HG03095 (cell line): Measurements from ENCODE around the gene KCNK16.

Experiments used
- ATAC-seq: cut with Tn5 transposase; IDR thresholded peaks from one replicate; pipeline ENCODE4 v1.9.1; 2021; ENCODE audit warnings: moderate library complexity; ENCODE audit not compliant: unreplicated experiment

KCNK16 gene

GRCh38 chr6:39322306-39322850 is at the start of gene KCNK16:
Gene KCNK16 (minus strand): TSS chr6:39322702. CDS start chr6:39322540, 162 bp downstream.
- no peak for ATAC-seq

- no peak for ATAC-seq
Measured at GRCh38 chr6:39370390-39370789, 47.9 kb upstream of the KCNK16 start.

- no peak for ATAC-seq
Measured at GRCh38 chr6:39369987-39370386, 47.5 kb upstream of the KCNK16 start.

DNA sequence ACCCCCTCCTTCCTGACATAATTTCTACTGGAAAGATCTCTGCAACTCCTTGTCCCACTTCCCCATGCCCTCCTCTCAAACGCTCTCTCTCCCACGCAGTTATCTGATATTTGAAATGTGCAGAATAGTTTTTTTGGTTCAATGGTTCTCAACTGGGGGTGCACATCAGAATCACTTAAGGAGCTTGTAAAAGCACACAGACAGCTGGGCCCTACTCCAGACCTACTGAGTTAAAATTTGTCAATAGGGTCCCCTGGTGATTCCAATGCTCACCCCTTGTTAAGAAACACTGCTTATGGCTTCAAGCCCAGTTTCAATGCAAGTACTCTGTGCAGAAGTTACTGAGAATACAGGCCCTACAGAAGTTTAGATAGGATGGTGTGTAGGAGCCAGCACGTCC is 45.2 kb upstream of the KCNK16 start:
- no peak for ATAC-seq

- no peak for ATAC-seq
Measured at GRCh38 chr6:39366931-39367618, 44.6 kb upstream of the KCNK16 start.

DNA sequence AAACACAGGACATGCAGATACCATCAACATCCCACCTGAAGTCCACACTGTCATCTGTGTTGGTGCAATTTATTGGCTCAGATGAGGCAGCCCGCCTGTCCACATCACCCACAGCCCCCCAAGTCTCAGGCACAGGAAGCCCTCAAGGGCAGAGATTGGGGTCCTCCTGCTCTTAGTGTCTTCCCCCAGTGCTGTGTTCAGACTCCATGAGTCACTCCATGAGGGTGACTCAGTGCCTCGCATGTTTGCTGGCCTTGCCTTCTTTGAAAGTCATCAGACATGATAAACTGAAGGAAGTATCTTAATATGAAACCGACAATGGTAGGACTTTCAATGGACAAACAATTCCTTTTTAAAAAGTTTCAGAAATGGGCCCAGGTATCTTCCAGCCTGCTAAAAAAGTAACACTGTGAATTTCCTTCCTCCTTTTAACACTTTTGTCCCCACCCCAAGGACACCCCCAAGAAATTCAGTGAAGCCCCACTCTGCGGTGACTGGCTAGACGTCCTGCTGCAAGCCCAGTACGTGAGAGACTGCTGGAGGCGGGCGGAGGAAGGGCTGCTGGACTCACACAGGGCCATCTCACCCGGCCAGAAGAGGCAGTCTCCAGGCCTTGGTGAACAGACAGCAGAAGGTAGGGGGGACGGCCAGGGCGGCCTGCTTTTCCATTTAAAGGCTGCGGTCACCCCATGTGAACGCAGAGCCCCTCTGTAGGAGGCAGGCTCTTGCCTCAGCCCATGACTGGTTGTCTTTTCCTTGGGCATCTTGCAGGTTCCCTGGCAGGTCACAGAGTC is 43.0 kb upstream of the KCNK16 start:
- ATAC-seq = no peak

DNA sequence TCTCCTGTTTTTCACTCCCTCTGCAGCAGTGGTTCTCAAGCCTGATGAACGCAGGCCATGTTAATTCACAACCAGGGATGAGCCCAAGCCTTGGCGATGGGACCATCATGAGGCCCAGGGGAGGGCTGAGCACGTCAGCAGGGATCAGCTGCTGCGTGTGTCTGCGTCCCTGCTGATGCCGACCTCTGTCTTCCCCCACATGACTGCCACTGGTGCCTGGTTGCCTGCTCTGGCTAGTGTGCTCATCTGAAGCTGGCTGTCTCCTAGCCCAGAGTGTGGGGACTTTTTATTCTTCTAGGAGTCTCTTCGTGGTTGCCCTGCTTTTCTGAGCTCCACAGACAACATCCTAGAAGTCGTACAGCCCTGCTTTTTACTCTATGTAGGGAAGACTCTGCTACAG is 40.8 kb upstream of the KCNK16 start:
- no peak for ATAC-seq

- ATAC-seq = peak; percentile 33
Measured at GRCh38 chr6:39362487-39362865, 40.0 kb upstream of the KCNK16 start.

- peak; percentile 79 for ATAC-seq
Measured at GRCh38 chr6:39361657-39362486, 39.4 kb upstream of the KCNK16 start.

DNA sequence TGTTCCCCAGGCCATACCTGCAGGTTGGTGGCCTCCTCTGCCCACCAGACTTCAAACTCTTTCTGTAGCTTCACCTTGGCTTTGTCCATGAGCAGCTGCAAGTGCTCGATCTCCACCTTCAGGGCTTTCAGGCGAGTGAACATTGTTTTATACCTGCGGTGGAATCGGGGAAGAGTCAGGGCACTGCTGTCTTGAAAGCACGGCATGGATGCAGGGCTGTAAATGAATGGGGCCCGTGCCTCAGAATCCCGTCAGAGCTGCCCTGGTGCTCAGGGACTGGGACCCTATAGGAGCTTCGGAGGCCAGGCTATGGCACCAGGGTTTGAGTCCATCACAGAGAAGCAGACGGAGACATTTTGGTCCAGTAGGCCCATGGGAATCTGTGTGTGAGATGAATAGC is 37.9 kb upstream of the KCNK16 start:
- no peak for ATAC-seq

DNA sequence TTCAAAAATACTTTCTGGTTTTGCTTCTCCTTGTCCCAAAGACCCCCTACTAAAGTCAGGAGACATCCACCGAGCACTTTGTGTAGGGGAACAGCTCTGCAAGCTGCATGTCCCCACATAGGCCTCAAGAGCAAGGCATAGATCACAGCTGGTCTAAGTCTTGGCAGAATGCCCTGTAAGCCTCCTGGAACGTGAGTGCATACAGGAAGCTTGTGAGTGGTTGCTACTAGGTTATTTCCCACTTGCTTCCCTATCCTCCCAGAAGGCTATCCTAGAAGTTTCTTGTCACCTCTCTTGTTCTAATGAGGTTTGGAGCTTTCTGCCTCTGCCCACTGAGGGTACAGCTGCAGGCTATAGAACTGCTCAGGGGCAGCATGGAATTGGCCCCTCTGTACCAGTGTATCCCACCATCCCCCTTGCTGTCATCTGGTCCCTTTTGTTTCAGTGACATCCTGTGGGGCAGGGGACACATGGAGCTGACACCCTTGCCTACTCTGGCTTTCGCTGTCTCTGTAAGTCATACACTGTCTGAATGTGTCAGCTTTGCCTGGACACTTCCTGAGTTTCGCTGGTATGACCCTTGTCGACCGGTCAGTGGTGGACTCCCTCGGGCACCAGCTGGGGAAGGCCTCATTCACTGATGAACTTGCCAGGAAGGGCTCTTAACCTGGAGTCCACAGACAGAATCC is 35.6 kb upstream of the KCNK16 start:
- ATAC-seq = no peak

- no peak for ATAC-seq
Measured at GRCh38 chr6:39353698-39354315, 31.3 kb upstream of the KCNK16 start.

DNA sequence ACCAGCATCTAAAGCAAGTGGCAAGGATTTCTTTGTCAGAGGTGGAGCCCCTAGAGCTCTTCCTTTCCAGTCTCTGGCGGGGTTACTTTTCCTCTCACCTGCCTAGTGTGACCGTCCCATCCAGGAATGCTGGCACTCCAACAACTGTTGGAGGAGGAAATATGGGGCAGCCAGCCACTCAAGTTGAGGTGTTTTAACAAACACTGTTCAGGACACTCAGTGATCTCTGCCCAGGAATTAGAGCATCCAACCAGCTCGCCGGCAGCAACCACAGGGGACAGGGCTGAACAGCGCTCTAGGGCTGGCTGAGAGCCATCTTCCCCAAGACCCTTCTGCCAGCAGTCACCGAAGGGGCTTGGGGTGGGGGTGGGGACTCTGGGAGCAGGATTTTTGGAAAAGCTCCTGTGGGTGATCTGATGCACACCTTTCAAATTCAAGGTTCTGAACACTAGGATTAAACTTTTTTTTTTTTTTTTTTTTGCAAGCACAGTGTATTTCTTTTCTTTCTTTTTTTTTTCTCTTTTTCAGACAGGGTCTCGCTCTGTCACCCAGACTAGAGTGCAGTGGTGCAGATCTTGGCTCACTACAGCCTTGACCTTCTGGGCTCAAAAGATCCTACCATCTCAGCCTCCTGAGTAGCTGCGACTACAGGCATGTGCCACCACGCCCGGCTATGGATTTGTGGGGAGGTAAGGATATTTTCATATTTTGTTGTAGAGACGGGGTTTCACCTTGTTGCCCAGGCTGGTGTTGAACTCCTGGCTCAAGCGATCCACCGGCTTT is 28.4 kb upstream of the KCNK16 start:
- no peak for ATAC-seq

DNA sequence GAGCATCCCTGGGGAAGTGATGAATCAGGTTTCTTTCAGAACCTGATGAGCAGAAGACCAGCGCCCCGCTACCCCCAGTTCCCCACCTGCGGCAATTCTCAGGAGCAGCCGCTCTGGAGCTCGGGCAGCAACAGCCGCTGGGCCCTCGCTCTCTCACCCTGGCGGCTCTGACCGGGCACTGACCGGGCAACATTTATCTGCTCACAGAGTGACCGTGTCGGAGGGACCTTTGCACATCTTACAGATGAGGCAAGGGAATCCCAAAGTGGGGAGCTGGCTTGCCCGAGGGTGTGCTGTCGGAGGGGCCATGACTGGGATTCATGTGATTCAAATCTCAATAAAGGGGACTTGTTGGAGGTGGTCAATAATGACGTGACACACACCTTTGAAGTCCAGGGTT is 26.2 kb upstream of the KCNK16 start:
- ATAC-seq = no peak

DNA sequence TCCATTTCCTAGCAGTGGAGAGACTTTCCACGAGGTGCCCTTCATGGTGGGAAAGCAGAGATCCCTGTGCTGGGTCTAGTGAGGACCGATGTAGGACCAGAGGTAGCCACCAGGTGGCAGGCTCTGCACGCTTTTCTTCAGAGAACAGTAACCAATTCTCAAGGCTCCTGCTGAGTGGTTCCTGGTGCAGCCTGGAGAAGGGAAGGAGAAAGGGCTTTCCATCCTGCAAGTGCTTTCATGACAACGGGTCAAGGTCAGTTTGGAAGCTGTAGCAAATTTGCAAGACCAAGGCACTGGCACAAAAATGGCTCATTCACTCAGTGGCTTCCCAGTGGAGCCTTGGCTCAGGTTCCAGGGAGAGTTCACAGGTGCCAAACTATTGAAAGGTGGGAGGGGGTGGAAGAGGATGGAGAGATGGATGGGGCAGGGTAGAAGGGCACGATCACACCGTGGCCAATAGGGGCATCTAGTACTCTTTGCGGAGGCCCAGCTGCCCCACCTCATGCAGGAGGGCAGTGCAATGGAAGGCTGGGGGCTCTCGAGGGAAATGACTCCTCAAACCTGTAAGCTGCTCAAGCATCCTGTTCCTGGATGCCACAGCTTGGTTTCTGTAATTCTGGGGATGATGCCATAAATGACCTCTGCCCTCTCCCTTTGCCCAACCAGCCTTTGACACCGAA is 25.5 kb upstream of the KCNK16 start:
- ATAC-seq = no peak

DNA sequence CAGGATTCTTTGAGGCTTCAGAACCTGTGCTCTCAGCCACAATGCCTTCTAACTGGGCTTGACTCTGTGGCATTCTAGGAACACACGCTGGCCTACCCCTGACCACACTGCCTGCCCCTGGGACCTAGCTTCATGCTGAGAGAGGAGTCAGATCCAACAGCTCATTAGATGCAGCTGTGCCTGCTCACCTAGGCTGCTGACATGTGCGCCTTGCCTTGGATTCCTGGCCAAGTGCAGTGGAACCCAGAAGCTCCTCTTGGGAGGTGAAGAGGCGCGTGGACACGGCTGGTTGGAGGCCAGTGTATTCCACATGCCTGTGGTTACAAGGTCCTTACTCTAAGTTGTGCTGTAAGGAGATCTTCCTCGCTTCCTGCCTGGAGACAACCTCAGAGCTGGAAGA is 24.7 kb upstream of the KCNK16 start:
- ATAC-seq = no peak

GRCh38 chr6:39344821-39345280 is 22.3 kb upstream of the KCNK16 start:
- no peak for ATAC-seq

- ATAC-seq = no peak
Measured at GRCh38 chr6:39343396-39343870, 20.9 kb upstream of the KCNK16 start.
